ENCODE data around the gene RPP38. TPM values are rescaled to one million over a fixed set of nuclear protein-coding genes. Genes with fewer than 3 reads are reported as not detected.

Gene RPP38
- total and polyA plus RNA-seq, 2 experiments from 2014 or later = 18.2 to 26.4 TPM

DNA sequence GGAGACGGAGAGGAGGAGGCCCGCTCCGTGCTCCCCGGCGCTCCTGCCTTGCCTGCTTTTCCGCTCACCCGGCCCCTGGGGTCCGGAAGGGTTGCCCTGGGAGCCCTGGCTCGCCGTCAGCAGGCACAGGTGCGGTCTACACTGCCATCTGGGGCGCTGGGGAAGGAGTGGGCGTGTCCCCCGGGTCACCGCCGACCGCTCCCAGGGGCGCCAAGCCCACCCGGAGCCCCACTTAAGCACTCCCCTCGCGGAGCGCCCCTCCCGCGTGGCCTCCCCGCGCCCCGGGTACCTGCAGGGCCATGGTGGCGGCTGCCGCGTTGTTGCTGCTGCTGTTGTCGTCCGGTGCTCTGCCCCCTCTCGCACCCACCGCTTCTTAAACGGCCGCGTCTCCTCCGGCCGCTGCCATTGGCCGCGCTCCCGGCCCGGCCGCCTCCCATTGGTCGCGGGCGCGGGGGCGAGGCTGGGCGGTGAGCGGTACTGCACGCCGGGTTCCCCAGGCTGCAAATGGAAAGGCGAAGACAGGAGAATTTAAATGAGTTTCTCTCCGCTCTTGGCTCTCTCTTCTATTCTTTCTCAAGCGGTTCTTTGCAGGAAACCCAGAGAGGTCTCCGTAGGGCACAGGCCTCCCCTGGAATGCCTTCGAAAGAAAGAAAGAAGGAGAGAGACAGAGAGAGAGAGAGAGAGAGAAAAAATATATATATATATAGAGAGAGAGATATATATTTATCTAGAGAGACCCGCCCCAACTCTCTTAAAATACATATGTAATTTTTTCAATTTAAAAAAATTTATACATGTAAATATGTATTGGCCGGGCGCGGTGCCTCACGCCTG, 8.5 kb upstream of the RPP38 start, which contains the start of gene ACBD7:
Gene ACBD7 (minus strand): TSS at position 349 of the 834 bp plus-strand sequence. CDS start 48 bp downstream, at position 301.
- no peak within 1 kb of the TSS for H3K27ac ChIP-seq
- H3K79me2 ChIP-seq = no peaks in the 10 kb centered on the region
- H3K27me3 ChIP-seq = no peaks in the 10 kb centered on the region
- peak within 1 kb of the TSS; percentile 74 for H2AFZ ChIP-seq
- peak within 1 kb of the TSS; percentile 96 for H3K4me2 ChIP-seq
- no peaks in the 10 kb centered on the region for H3K4me1 ChIP-seq (ENCODE audit: insufficient read depth)
- H3K9me2 ChIP-seq (replicated peaks; ENCODE audit: insufficient read depth) = no peaks in the 10 kb centered on the region
- no peak for TF ChIP-seq EZH2phosphoT487 (IDR thresholded peaks at IDR 0.05; ENCODE audit: low read depth, severe bottlenecking, unreplicated experiment)
- TF ChIP-seq, protein P1, sequence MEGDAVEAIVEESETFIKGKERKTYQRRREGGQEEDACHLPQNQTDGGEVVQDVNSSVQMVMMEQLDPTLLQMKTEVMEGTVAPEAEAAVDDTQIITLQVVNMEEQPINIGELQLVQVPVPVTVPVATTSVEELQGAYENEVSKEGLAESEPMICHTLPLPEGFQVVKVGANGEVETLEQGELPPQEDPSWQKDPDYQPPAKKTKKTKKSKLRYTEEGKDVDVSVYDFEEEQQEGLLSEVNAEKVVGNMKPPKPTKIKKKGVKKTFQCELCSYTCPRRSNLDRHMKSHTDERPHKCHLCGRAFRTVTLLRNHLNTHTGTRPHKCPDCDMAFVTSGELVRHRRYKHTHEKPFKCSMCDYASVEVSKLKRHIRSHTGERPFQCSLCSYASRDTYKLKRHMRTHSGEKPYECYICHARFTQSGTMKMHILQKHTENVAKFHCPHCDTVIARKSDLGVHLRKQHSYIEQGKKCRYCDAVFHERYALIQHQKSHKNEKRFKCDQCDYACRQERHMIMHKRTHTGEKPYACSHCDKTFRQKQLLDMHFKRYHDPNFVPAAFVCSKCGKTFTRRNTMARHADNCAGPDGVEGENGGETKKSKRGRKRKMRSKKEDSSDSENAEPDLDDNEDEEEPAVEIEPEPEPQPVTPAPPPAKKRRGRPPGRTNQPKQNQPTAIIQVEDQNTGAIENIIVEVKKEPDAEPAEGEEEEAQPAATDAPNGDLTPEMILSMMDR (IDR thresholded peaks at IDR 0.05; ENCODE audit: poor library complexity) = no peak
- TF ChIP-seq EZH2 (IDR thresholded peaks at IDR 0.05; ENCODE audit: borderline replicate concordance) = no peak
- peak; percentile 89 for DNase-seq (ENCODE audit: low spot score)
- peak within 1 kb of the TSS; percentile 47 for H3K4me3 ChIP-seq
- no peaks in the 10 kb centered on the region for H3K9me3 ChIP-seq (ENCODE audit: low read depth)
- WGBS (ENCODE audit: low lambda C conversion rate, missing lambda C conversion rate) = 8% methylated on average over 55 of the region's 63 CpGs
- H4K20me1 ChIP-seq (ENCODE audit: insufficient read depth, poor library complexity, severe bottlenecking) = no peaks in the 10 kb centered on the region
- no peaks in the 10 kb centered on the region for H3K36me3 ChIP-seq (replicated peaks; ENCODE audit: insufficient read depth, low read depth)

DNA sequence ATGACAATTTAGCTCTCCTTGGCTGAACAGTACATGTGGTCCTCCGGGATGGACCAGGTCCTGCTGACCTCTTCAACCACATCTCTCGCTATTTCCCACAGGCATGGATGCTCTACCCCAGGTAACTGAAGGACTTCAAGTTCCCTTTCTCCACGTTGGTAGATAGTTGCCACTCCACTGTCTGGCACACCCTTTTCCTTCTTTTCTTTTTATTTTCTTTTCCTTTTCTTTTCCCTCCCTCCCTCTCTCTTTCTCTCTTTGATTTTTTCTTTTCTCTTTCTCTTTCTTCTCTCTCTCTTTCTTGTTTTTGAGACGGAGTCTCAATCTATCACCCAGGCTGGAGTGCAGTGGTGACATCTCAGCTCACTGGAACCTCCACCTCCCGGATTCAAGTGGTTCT, 5.7 kb upstream of the RPP38 start:
- 89% methylated on average over 5 of the region's 5 CpGs for WGBS (ENCODE audit: low lambda C conversion rate, missing lambda C conversion rate)
- H3K27ac ChIP-seq = no peak overlapping the region
- no peaks in the 10 kb centered on the region for H3K79me2 ChIP-seq
- H3K27me3 ChIP-seq = no peaks in the 10 kb centered on the region
- no peaks in the 10 kb centered on the region for H3K36me3 ChIP-seq (replicated peaks; ENCODE audit: insufficient read depth, low read depth)
- TF ChIP-seq, protein P1 (IDR thresholded peaks at IDR 0.05; ENCODE audit: poor library complexity) = no peak
- TF ChIP-seq EZH2phosphoT487 (IDR thresholded peaks at IDR 0.05; ENCODE audit: low read depth, severe bottlenecking, unreplicated experiment) (no peak), EZH2 (IDR thresholded peaks at IDR 0.05; ENCODE audit: borderline replicate concordance) (no peak)
- no peaks in the 10 kb centered on the region for H3K9me2 ChIP-seq (replicated peaks; ENCODE audit: insufficient read depth)
- DNase-seq (ENCODE audit: low spot score) = no peak
- no peak overlapping the region for H3K4me3 ChIP-seq
- no peak overlapping the region for H3K4me2 ChIP-seq
- no peaks in the 10 kb centered on the region for H3K4me1 ChIP-seq (ENCODE audit: insufficient read depth)
- no peaks in the 10 kb centered on the region for H3K9me3 ChIP-seq (ENCODE audit: low read depth)
- H2AFZ ChIP-seq = no peak overlapping the region
- H4K20me1 ChIP-seq (ENCODE audit: insufficient read depth, poor library complexity, severe bottlenecking) = no peaks in the 10 kb centered on the region

DNA sequence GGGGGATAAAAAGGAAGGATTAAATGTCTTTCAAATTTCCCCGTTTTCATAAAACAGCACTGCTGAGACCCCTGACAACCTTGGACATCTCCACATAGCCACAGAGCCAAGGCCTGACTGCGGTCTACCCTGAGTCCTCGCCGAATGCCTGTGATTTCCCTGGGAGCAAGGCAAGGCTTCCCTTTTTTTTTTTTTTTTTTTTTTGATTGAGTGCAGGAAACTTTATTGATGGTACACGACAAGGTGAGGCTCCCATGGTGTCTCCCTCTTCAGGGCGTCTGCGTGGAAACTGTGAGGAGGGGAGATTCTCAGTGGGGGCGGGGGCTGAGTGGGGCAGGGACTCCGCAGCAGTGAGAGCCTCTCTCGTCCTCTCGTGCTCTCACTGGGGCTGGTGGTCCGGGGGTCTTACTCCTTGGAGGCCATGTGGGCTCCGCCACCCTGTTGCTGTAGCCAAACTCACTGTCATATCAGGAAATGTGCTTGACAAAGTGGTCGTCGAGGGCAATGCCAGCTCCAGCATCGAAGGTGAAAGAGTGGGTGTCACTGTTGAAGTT, 4.2 kb upstream of the RPP38 start:
- WGBS (ENCODE audit: low lambda C conversion rate, missing lambda C conversion rate) = 90% methylated on average over 12 of the region's 16 CpGs
- H3K9me2 ChIP-seq (replicated peaks; ENCODE audit: insufficient read depth) = no peaks in the 10 kb centered on the region
- peaks cover 3% of the 10 kb centered on the region for H3K79me2 ChIP-seq
- no peak overlapping the region for H3K4me3 ChIP-seq
- H3K4me1 ChIP-seq (ENCODE audit: insufficient read depth) = no peaks in the 10 kb centered on the region
- H3K36me3 ChIP-seq (replicated peaks; ENCODE audit: insufficient read depth, low read depth) = no peaks in the 10 kb centered on the region
- H3K4me2 ChIP-seq = no peak overlapping the region
- no peak overlapping the region for H2AFZ ChIP-seq
- no peaks in the 10 kb centered on the region for H3K27me3 ChIP-seq
- H3K9me3 ChIP-seq (ENCODE audit: low read depth) = no peaks in the 10 kb centered on the region
- DNase-seq (ENCODE audit: low spot score) = no peak
- H4K20me1 ChIP-seq (ENCODE audit: insufficient read depth, poor library complexity, severe bottlenecking) = no peaks in the 10 kb centered on the region
- no peak overlapping the region for H3K27ac ChIP-seq
- TF ChIP-seq EZH2 (IDR thresholded peaks at IDR 0.05; ENCODE audit: borderline replicate concordance) (no peak), EZH2phosphoT487 (IDR thresholded peaks at IDR 0.05; ENCODE audit: low read depth, severe bottlenecking, unreplicated experiment) (no peak)
- TF ChIP-seq, protein P1 (IDR thresholded peaks at IDR 0.05; ENCODE audit: poor library complexity) = no peak

All from hepatocyte (in vitro differentiated cells).